ENCODE measurements around the gene FAM210A.

- TF ChIP-seq ZNF274 (IDR thresholded peaks at IDR 0.05; ENCODE audit: low read depth, low read length) (no peak), SUZ12 (IDR thresholded peaks at IDR 0.05; ENCODE audit: extremely low read depth, insufficient read depth, insufficient read length) (no peak)
Measured at GRCh38 chr18:13726232-13726971, at the start of gene FAM210A, which contains the start of gene RNMT.

All from NT2/D1 (cell line).